Activated naive CD4-positive, alpha-beta T cell treated with anti-CD3 and anti-CD28 coated beads, Interleukin-2, amount 50 U/mL, for 72 hours (primary cell): Measurements from ENCODE around the gene CGAS. TPM values are rescaled to one million over a fixed set of nuclear protein-coding genes. Genes with fewer than 3 reads are reported as not detected.

ENCODE experiments used
- total RNA-seq, 2 donors: library from RNA; stranded (reverse); gene quantifications; one replicate each; pipeline ENCODE4 v1.2.3, GENCODE V29; 2022

The CGAS gene
- total RNA-seq, 2 donors from 2014 or later: 22.1 to 34.6 TPM

Other genes starting within 250 kb of the CGAS start
- not detected for gene KHDC1L, start 226.8 kb downstream of the CGAS start, total RNA-seq
- 1 to 10 TPM; 2.3 to 4.0 TPM for gene KHDC1, start 189.1 kb downstream of the CGAS start, total RNA-seq
- not detected for gene DPPA5, start 98.0 kb downstream of the CGAS start, total RNA-seq
- under 1 TPM in 1 of 2 donors, not detected in 1; 0.23 TPM for gene KHDC3L, start 89.6 kb downstream of the CGAS start, total RNA-seq
- under 1 TPM in 1 of 2 donors, not detected in 1; 0.48 TPM for gene OOEP, start 82.4 kb downstream of the CGAS start, total RNA-seq
- gene DDX43, start 57.5 kb downstream of the CGAS start, total RNA-seq: under 1 TPM; 0.09 to 0.58 TPM
- gene MTO1, start 9.4 kb upstream of the CGAS start, total RNA-seq: 10 to 100 TPM; 40.9 to 66.3 TPM
- over 10,000 TPM; 10,985 to 16,838 TPM for gene EEF1A1, start 68.7 kb upstream of the CGAS start, total RNA-seq
- 1 to 10 TPM; 5.3 to 7.2 TPM for gene SLC17A5, start 201.7 kb upstream of the CGAS start, total RNA-seq
- gene CD109, start 243.9 kb upstream of the CGAS start, total RNA-seq: 10 to 100 TPM; 15.4 to 30.3 TPM